CD4-positive, alpha-beta T cell treated with Interleukin-4 for 4 hours (primary cell): ENCODE measurements around the gene CTNND2.

ENCODE experiments used
- DNase-seq: peaks from one replicate; pipeline ENCODE4 v3.0.0-alpha.2; 2020

CTNND2 gene

DNA sequence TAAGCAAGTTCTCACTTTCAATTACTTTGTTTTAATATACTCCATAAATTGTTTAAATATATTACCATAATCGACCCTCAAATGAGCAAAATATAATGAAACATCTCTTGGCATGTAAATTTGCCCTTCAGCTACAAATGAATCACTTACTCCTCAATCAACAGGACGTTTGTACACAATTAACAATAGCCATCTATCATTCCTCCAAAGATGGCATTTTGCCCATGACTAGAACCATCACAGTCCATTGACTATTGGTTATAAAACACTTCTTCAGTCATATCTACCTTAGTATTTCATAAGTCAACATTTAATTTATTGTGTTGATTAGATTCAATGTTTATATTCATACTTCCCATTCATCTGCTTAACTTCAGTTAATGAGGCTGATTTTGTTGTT is 127.2 kb downstream of the CTNND2 start:
- DNase-seq: no peak

DNA sequence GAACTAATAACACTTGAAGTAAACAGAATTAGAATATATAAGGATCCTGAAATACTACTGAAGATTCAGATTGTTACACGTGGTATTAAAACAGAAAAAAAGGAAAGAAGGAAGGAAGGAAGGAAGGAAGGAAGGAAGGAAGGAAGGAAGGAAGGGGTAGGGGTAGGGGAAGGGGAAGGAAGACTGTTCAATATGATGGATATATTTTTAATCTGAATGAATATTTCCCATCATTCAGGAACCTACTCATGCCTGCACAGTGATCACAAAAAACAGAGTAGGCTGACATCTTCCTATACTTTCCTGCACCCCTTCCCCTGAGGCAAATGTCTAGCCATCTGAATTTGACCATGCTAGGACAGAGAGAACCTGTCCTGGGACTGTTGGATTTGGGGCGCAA is 133.9 kb downstream of the CTNND2 start:
- no peak for DNase-seq

DNA sequence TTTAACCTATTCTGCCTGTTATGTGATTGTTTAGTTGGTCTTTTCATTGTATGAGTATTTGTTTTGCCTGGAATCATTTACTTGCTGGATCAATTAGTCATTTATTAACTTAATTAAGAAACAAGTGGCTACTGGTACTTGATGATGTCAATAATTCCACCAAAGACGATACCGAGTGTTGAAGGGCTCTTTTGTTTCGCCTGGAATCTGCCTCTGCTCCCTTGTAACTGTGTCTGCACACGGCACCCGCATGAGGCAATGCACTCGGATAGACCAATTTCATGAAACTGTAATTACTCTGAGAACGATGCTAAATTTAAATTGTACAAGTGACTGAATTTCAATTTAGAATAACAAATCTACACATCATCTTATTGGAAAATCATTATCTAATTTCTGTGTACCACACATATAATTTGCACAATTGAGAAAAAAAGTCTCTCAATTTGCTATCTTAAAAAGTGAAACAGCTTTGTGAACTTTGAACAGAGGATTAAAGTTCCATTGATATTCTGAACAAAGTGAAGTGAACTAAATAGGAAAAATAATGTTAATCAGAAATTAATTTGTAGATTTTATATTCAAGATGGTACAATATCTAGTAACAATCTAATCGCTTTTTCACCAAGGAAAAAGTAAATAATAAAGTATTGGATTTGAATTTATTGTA is 143.2 kb downstream of the CTNND2 start:
- DNase-seq: no peak

- no peak for DNase-seq
Measured at GRCh38 chr5:11758321-11758720, 145.9 kb downstream of the CTNND2 start.

DNA sequence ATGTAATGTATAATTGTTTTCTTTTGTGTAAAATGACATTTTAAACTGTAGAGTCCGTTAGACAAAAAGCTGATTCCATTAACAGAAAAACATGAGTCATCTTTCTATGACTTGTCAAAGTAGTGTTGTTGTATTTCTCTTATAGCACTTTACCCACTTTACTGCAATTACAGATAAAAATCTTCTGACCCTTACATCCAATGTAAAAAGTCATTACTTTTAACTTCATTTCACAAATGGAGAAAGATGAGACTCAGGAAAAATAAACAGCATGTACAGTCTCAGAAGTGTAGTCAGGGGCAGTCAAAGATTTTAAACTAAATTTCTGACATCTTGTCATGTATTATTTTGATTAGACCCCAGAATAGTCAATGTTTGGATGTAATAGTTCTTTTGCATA is 146.6 kb downstream of the CTNND2 start:
- no peak for DNase-seq

DNA sequence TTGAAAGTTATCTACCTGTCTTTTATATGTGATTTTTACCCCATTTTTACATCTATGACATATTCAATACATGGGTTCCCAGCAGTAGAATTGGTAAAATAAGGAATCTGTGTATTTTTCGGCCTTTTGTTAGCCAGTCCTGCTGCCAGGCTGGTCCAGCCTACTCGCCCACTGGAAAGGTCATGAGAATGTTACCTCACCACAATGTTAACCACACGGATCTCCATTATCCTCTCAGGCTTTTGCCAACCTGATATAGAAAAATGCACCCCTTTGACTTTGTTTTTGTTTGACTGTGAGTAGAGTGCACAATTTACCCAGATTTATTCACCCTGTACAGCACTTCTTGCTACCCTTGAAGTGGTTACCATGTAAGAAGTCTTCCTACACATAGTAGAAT is 167.2 kb downstream of the CTNND2 start:
- DNase-seq: no peak

DNA sequence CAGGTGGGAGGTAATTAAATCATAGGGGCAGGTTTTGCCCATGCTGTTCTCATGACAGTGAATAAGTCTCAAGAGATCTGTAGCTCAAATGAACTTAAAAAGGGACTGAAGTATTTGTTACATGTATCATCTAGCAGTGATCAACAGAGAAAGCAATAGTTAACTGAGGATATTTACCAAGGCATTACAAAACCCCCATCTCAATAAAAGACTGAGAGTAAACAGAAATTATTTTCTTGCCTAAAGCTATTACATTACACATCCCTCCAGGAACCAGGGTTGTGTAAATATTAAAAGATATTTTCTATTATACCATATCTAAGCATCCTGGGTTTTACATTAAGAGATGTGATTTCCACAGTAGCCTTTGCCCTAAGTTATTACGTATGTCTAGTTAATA is 169.9 kb downstream of the CTNND2 start:
- no peak for DNase-seq

- DNase-seq: no peak
Measured at GRCh38 chr5:11733840-11734192, 170.4 kb downstream of the CTNND2 start.

- DNase-seq: no peak
Measured at GRCh38 chr5:11733185-11733839, 170.9 kb downstream of the CTNND2 start.

GRCh38 chr5:11724940-11725339 is 179.3 kb downstream of the CTNND2 start:
- DNase-seq: no peak

DNA sequence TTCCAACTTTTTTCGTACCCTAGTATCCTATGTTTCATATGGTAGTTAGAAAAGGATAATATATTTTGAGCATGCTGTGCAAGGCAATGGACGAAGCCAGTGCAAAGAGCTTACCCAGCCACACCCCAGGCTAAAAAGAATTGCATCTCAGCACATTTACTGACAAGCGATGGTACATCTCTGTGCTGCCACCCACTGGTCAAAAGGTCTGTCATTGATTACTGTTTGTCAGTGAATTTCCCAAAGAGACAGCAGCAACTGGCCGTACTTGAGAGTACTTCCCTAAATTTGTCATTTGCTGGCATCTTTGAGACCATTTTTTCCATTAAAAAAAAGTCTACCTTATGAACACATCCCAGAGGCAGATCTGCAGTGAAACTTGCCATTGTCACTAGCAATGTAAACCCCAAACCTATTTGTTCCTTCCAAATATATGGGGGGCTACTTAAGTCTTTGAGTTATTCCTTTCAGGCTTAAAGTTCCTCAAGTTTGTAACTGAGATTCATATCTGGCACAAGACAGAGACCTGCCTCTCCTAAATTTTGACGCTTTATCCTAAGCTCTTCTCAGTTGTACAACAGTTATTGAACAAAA is 184.3 kb downstream of the CTNND2 start:
- DNase-seq: no peak

- no peak for DNase-seq
Measured at GRCh38 chr5:11715461-11716196, 188.6 kb downstream of the CTNND2 start.

GRCh38 chr5:11711932-11712331 is 192.3 kb downstream of the CTNND2 start:
- no peak for DNase-seq

DNA sequence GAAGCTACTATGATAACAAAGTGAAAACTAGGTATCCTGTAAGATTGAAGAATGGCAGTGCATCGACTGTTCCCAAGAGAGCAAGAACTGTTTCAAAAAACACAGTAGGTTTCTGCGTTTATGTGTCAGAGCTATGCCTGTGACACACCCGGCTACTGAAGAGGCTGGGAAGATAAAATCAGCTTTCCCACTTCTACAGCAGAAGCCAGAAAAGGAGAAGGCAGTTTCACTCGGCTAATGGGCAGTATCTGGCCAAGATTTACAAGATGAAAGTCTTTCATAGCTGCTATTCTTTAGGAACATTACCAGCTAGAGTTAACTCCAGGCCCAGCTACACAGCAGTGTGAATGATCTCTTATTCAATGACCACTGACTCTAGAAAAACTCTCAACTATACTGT is 195.2 kb downstream of the CTNND2 start:
- DNase-seq: no peak

DNA sequence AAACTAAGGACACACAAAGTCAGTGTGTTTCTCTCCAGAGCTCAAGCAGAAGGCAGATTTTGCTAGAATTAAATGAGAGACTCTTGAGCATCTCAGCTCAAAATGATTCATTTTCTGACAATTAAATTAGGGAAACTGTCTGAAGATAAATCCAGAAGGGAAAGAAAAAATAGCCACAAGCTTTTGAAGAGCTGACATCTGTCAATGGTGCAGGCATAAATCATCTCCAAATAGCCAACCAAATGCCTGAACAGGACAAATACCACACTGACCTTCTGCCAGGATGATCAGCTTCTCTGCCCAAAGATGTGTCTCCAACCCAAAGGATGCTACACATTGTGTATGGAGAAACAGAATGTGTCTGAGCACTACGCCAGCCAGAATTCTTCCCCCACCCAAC is 199.3 kb downstream of the CTNND2 start:
- DNase-seq: no peak

GRCh38 chr5:11700391-11700790 is 203.9 kb downstream of the CTNND2 start:
- DNase-seq: no peak

- DNase-seq: no peak
Measured at GRCh38 chr5:11692636-11693035, 211.6 kb downstream of the CTNND2 start.

DNA sequence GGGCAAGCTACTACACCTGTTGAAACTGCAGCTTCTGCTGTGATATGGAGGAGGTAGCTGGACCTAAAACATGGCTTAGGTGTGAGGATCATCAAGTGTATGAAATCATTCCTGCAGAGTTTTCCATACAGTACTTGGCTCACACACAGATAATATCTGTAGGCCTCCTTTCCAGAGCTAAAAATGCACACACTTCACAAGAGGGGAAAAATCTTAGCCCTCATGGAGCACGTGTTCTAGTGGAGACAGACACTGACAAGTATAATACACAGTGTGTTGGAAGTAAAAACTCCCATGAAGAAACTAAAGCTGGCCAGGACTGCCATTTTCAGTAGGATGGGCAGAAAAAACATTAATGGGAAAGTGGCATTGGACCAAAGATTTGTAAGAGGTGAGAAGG is 216.7 kb downstream of the CTNND2 start:
- DNase-seq: no peak

GRCh38 chr5:11684607-11685006 is 219.6 kb downstream of the CTNND2 start:
- no peak for DNase-seq

DNA sequence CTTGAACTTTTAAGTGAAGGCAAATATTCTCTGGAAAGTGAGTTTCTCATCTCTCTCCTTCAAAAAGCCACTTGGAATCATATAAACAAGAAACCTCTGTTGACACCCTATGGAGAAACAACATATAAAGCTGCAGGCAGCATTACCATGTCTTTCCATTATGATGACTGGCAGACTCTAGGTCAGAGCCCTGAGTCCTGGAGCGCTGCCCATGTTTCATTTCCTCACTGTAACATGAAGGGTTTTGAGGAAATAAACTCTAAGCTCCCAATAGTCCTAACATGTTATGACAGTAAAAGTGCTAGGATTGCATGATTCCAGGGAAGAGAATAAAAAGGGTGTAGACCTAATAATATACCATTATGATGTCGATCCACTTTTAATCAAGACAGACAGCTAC is 220.6 kb downstream of the CTNND2 start:
- DNase-seq: no peak

DNA sequence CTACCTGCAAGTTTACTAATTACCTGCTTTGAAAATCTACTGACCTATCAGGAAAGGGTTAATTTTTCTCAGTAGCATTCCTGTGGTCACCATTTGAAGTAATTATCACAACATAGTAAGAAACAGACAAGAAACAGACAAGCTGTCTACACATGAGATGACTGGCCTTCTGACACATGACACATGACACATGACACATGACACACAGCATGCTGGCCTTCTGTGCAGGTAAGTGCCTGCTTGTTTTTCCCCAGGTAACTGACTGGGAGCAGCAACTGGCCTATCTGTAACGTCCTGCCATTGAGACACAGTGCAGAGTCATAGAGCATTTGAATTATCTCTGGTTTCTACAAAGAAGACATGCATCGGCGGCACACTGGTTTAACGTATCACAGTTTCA is 222.4 kb downstream of the CTNND2 start:
- DNase-seq: no peak

- no peak for DNase-seq
Measured at GRCh38 chr5:11679676-11680075, 224.6 kb downstream of the CTNND2 start.

GRCh38 chr5:11675184-11675583 is 229.1 kb downstream of the CTNND2 start:
- DNase-seq: no peak
